MV-4-11 (cell line): Measurements from ENCODE around the gene SRP9.
"Not testable (repeated sequence)": the region's sequence is repeated elsewhere in the genome, so short reads cannot be mapped to it uniquely, and the experiment has no call there.

Source experiments
- DNase-seq: peaks from one replicate; lab custom pipeline; 2025; lab: John Stamatoyannopoulos, UW

The SRP9 gene

DNA sequence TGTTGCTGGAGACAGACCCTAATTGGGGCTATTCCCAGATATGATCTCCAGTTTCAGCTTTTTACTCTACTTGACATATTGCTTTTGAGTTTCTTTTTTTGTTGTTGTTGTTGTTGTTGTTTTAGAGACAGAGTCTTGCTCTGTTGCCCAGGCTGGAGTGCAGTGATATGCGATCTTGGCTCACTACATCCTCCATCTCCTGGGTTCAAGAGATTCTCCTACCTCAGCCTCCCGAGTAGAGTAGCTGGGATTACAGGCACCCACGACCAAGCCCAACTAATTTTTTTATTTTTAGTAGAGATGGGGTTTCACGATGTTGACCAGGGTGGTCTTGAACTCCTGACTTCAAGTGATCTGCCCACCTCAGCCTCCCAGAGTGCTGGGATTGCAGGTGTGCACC is 1.3 kb upstream of the SRP9 start:
- DNase-seq = no peak

GRCh38 chr1:225777058-225777582 is 506 bp upstream of the SRP9 start:
- no peak for DNase-seq

DNA sequence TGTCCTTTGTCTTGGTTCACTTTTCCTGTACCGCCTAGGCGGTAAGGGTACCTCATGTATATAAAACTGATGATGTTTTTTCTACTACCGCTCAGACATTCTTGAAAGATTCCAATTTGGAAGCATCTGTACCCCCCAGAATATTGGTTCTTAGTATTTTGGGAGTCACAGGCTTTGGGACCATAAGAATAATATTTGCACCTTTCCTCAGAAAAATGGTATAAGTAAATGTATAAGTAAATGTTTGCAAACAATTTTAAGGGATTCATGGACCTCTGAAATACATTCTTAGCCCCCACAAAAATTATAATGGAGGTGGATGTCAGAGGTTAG is 677 bp downstream of the SRP9 start:
- DNase-seq = no peak

GRCh38 chr1:225779165-225779564 is 1.5 kb downstream of the SRP9 start:
- DNase-seq = not testable (repeated sequence)

DNA sequence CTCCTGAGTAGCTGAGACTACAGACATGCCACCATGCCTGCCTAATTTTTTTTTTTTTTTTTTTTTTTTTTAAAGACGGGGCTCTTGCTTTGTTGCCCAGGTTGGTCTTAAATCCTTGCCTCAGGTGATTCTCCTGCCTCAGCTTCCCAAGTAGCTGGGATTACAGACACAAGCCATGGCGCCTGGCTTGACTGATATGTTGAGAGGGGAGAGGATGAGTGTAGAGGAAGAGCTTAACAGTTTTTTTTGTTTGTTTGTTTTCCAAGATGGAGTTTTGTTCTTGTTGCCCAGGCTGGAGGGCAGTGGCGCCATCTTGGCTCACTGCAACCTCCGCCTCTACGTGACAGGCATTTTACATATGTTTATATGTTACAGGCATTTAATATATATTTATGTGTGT is 2.5 kb downstream of the SRP9 start:
- no peak for DNase-seq

DNA sequence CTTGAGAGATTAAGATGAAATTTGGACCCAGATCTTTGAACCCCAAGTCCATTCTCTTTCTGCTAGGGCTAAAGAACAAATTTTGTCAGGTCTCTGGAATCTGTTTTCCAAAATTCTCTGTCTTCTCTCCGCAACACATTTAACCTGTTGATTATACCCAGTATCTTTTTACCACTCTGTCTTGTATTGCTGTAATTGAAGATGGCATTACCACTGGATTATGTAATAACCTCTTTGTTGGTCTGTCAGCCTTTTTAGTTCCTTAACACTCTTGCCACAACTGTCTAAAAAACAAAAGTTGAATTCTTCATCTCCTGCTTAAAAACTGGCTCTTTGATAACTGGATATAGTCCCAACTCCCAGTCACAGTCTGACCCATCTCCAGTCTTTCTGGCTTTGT is 3.0 kb downstream of the SRP9 start:
- peak; percentile 58 for DNase-seq

GRCh38 chr1:225789142-225789541 is 11.5 kb downstream of the SRP9 start:
- not testable (repeated sequence) for DNase-seq

GRCh38 chr1:225794954-225795353 is 17.3 kb downstream of the SRP9 start:
- DNase-seq = no peak

GRCh38 chr1:225796097-225796496 is 18.5 kb downstream of the SRP9 start:
- DNase-seq = not testable (repeated sequence)

DNA sequence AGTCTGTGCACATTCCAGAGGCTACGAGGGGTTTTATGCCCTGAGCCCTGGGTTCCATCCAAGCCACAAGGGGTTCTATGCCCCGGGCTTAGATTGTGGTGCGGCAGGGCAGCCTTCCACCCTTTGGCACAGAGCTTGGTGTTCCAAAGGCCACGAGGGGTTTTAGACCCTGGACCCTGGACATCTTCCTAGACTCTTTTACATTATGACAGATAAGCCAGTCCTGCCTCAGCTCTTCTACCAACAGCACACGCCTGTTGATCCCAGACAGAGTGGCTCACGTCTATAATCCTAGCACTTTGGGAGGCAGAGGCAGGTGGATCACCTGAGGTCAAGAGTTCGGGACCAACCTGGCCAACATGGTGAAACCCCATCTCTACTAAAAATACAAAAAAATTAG is 23.5 kb downstream of the SRP9 start:
- DNase-seq = not testable (repeated sequence)

DNA sequence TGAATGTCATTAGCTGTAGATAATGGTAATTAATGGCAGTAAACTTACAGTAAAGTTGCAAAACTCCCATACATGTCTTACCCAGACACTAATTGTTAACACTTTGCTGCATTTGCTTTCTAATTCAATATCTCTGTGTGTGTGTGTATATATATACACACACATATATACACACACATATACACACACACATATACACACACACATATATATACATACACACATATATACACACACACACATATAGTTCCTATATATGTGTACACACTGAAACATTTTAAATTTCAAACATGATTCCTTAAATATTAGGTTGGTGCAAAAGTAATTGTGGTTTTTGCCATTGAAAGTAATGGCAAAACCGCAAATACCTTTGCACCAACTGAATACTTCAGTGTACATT is 28.6 kb downstream of the SRP9 start:
- DNase-seq = no peak

DNA sequence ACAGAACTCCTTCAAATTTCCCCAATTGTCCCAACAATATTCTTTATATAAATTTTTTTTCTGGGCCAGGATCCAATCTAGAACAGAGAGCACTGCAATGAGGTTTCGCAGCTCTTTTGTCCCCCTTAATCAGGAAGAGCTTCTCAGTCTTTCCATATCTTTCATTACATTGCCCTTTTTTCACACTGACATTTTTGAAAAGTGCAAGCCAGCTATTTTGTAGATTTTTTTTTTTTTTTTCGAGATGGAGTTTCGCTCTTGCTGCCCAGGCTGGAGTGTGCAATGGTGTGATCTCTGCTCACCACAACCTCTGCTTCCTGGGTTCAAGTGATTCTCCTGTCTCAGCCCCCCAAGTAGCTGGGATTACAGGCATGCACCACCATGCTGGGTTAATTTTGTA is 29.1 kb downstream of the SRP9 start:
- not testable (repeated sequence) for DNase-seq

DNA sequence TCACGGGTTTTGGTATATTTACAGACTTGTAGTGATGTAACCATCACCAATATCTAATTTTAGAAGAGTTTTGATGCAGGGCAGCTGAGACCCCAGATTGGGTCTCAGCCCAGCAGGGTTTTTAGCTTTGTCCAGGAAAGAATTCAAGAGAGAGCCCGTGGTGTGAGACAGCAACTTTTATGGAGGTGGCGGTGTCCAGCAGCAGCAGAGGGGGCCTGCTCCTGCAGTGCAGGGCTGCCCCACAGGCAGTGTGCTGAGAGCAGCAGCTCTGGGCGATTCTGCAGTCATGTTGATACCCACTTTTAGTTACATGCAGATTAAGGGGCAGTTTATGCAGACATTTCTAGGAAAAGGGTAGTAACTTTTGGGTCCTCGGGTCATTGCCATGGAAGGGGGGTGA is 30.5 kb downstream of the SRP9 start:
- no peak for DNase-seq

DNA sequence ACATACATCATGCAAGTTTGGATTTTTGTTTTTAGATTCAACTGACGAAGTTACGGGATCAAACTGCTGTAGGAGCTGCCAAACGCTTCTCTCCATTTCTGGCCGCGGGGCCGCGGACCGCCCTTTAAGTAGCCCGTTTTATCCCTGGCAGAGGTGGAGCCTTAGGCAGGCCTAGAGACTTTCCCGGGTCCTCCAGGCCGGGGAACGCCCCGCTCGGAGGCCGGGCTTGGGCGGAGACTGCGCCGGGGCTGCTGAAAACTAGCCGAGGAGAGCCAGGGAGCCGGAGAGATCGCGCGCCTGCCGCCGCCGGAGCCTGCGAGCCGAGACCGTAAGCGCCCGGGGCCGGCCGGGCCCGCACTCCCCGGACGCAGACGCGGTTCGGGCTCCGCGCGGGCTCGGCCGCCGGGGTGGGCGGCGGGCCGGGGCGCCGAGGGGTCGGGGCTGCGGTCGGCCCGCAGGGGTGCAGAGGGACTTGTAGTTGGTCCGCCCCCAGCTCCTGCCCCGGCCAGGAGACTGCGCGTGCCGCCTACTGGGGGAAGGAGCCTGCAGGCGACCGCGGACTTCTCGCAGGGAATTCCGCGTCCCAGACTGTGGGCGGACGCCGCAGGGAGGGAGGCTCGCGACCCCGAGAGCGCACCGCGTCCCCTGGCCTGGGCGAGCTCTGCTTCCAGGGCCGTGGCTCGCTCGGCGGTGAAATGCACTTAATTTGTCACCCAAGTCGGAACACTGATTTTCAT is 32.4 kb downstream of the SRP9 start, which contains the start of gene EPHX1:
Gene EPHX1, plus strand, starts transcription at position 283 of the 737 bp plus-strand sequence. CDS start 18,606 bp downstream, outside the sequence.
- DNase-seq = peak; percentile 76

DNA sequence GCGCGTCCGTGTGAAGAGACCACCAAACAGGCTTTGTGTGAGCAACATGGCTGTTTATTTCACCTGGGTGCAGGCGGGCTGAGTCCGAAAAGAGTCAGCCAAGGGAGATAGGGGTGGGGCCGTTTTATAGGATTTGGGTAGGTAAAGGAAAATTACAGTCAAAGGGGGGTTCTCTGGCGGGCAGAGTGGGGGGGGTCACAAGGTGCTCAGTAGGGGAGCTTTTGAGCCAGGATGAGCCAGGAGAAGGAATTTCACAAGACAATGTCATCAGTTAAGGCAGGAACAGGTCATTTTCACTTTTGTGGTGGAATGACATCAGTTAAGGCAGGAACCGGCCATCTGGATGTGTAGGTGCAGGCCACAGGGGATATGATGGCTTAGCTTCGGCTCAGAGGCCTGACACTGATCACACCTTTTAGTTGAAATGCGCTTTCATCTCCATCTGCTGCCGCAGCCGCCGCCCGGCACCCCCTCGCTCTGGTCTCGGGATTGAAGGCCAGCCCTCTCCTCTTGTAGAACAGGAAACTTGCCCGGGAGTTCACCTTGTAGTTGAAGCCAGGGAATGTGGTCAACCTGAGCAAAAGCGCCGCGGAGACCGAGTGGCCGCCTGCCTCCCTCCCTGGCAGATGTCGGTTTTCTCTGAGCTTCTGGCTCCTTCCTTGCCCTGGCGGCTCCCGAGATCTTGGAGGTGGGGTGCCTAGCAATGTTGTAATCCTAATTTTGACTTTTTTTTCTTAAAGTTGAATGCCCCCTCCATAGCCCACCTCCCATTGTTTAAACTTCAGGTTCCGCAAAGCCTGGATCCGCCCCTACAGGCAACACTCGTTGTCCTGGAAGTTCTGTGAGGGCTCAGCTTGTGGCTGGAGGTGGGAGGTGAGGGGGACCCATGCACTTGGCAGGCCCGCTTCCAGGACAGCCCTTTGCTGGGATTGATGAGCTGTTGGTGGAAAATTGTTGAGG is 33.2 kb downstream of the SRP9 start:
- not testable (repeated sequence) for DNase-seq

- DNase-seq = peak; percentile 3
Measured at GRCh38 chr1:225811622-225812487, 34.2 kb downstream of the SRP9 start.

DNA sequence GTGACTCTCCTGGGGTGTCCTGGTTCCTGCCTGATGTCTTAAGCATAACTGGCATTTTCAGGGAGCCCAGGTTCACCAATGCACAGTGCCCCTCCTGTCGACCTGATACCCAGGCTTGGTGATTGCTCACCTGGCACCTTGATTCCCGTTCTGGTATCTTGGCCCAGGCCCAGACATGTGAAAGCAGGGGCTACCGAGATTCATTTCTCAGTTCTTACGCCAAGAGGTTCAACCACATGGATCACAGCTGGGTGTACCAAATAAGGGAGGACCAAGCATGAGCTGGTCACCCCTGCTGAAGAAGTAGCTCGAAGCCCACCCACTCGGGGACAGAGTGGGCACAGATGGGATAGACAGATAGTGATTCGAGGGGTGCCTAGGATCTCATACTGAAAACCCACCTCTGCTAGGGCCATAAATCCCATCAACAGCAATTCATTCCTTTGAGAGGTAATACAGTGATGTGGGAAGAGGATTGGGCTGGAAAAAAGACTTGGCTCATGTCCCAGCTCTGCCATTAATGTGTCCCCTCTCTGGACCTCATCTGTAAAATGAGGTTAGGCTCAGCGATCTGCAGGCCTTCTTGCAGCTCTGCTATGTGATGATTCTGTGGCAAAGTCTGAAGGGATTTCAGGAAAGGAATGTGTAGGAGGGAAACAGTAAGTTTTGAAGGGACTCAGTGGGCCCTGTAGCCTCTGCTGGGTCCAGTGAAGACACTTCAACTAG is 35.0 kb downstream of the SRP9 start:
- no peak for DNase-seq

DNA sequence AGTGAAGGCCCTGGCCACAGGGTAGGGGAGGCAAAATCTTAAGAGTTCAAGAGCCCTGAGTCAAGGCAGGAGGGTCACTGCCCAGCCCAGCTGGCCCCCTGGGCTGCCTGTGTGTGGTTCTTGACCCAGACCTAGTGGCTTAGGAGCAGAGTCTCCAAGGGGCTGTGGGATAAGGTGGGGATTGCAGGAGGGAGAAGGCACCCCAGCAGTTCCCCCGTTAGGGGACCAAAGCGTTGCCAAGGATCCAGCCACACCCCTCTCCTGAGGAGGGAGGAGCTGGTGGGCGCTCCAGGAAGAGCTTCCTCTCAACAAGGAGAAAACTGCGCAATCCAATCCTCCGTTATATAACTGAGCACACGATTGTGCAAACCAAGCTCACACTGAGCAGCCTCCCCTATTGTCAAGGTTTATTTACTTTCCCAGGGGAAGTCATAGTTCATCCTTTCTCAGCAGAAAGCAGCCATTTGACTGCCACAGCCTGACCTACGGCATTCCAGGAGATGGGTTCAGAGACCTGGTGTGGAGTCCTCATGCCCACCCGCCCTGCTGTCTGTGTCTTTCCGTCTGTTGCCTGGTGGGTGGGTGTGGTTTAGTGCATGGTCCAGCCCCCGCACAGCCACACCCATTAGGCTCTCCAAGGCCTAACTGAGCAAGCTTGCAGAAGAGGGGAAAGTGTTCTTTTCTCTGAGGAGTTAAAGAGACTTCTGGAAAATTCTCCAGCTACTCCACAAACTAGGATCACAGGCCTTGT is 35.8 kb downstream of the SRP9 start:
- DNase-seq = peak; percentile 89

- DNase-seq = no peak
Measured at GRCh38 chr1:225814381-225814780, 36.8 kb downstream of the SRP9 start.

GRCh38 chr1:225815090-225815489 is 37.5 kb downstream of the SRP9 start:
- DNase-seq = not testable (repeated sequence)
